AG08396 (cell line): ENCODE measurements around the gene PAM.
A peak's percentile ranks its signal among the peaks of the same experiment; 100 is the strongest.
"Not testable (repeated sequence)": the region's sequence is repeated elsewhere in the genome, so short reads cannot be mapped to it uniquely, and the experiment has no call there.

Source experiments
- DNase-seq: peaks from one replicate; pipeline ENCODE4 v3.0.0; 2012; ENCODE audit warnings: low spot score, mixed read lengths

PAM gene

GRCh38 chr5:102941111-102941510 lies 186.0 kb downstream of the PAM start:
- DNase-seq = no peak

GRCh38 chr5:102946414-102946813 lies 191.3 kb downstream of the PAM start:
- DNase-seq = no peak

GRCh38 chr5:102946971-102947370 lies 191.9 kb downstream of the PAM start:
- no peak for DNase-seq

GRCh38 chr5:102955488-102955887 lies 200.4 kb downstream of the PAM start:
- DNase-seq = no peak

GRCh38 chr5:102956599-102956998 lies 201.5 kb downstream of the PAM start:
- no peak for DNase-seq

- DNase-seq = no peak
These were observed 202.0 kb downstream of the PAM start for GRCh38 chr5:102957141-102957540.

GRCh38 chr5:102958481-102959011 lies 203.4 kb downstream of the PAM start:
- DNase-seq = no peak

- peak; percentile 50 for DNase-seq
These were observed 203.9 kb downstream of the PAM start for GRCh38 chr5:102959055-102959454.

- no peak for DNase-seq
These were observed 206.6 kb downstream of the PAM start for GRCh38 chr5:102961671-102962070.

GRCh38 chr5:102965653-102966052 lies 210.5 kb downstream of the PAM start:
- DNase-seq = no peak

GRCh38 chr5:102969641-102970040 lies 214.5 kb downstream of the PAM start:
- no peak for DNase-seq

GRCh38 chr5:102971676-102972293 lies 216.7 kb downstream of the PAM start:
- peak; percentile 23 for DNase-seq

GRCh38 chr5:102974177-102974576 lies 219.1 kb downstream of the PAM start:
- DNase-seq = no peak

- DNase-seq = no peak
These were observed 219.9 kb downstream of the PAM start for GRCh38 chr5:102975045-102975444.

GRCh38 chr5:102975457-102976182 lies 220.5 kb downstream of the PAM start:
- DNase-seq = peak; percentile 5

GRCh38 chr5:102981957-102982635 lies 227.0 kb downstream of the PAM start:
- DNase-seq = no peak

GRCh38 chr5:102986074-102986473 lies 231.0 kb downstream of the PAM start:
- no peak for DNase-seq

- no peak for DNase-seq
These were observed 233.4 kb downstream of the PAM start for GRCh38 chr5:102988459-102988858.

- DNase-seq = no peak
These were observed 236.7 kb downstream of the PAM start for GRCh38 chr5:102991802-102992201.

- DNase-seq = no peak
These were observed 241.0 kb downstream of the PAM start for GRCh38 chr5:102996011-102996575.

GRCh38 chr5:102998224-102998623 lies 243.1 kb downstream of the PAM start:
- DNase-seq = no peak

- no peak for DNase-seq
These were observed 244.1 kb downstream of the PAM start for GRCh38 chr5:102999191-102999590.

GRCh38 chr5:102999621-103000020 lies 244.5 kb downstream of the PAM start:
- DNase-seq = not testable (repeated sequence)
